Fibroblast of villous mesenchyme (primary cell): Measurements from ENCODE around the gene CCL19. TPM values are rescaled to one million over a fixed set of nuclear protein-coding genes. Genes with fewer than 3 reads are reported as not detected.

ENCODE experiments used
- DNase-seq: peaks from one replicate; pipeline ENCODE4 v3.0.0-alpha.2; 2010; ENCODE audit warnings: low read depth
- H3K4me3 ChIP-seq: 2 replicates; pipeline ENCODE4 v1.5.1; 2011; ENCODE audit warnings: low read depth, mild to moderate bottlenecking, low read length
- total RNA-seq: library from RNA; depleted of rRNA; stranded (reverse); fragments of >200 nt; gene quantifications from 2 replicates; pipeline ENCODE4 v1.2.3, GENCODE V29; 2012
- TF ChIP-seq, protein P1 (sequence below): IDR thresholded peaks from 2 replicates; pipeline ENCODE4 v1.5.1; 2012; ENCODE audit warnings: low read depth, mild to moderate bottlenecking, low read length; ENCODE audit not compliant: insufficient read depth

Gene CCL19
- total RNA-seq, 1 donor, result not detected

DNA sequence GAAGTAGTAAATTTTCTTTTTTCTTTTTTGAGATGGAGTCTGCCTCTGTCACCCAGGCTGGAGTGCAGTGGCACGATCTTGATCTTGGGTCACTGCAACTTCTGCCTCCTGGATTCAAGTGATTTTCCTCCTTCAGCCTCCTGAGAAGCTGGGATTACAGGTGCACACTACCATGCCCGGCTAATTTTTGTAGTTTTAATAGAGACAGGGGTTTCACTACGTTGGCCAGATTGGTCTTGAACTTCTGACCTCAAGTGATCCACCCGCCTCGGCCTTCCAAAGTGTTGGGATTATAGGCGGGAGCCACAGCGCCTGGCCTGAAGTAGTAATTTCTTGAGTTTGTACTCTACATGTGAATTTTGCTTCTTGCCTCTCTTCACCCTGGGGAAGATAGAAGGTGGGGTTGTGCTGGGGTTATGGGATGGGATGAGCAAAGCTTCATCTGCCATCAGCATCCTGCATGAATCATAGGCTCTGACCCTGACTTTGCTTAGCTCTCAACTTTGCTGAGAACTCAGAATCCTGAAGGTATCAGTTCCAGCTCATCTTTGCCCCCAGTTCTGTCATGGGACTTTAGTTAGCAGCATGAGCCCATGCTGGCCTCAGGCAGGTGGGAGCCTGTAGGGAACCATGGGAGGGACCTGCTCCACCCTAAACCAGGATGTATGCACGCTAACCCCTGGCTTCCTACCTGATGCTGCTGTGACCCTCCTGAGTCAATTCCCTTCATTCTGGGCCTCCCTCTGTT, 28.1 kb upstream of the CCL19 start:
- TF ChIP-seq, protein P1, sequence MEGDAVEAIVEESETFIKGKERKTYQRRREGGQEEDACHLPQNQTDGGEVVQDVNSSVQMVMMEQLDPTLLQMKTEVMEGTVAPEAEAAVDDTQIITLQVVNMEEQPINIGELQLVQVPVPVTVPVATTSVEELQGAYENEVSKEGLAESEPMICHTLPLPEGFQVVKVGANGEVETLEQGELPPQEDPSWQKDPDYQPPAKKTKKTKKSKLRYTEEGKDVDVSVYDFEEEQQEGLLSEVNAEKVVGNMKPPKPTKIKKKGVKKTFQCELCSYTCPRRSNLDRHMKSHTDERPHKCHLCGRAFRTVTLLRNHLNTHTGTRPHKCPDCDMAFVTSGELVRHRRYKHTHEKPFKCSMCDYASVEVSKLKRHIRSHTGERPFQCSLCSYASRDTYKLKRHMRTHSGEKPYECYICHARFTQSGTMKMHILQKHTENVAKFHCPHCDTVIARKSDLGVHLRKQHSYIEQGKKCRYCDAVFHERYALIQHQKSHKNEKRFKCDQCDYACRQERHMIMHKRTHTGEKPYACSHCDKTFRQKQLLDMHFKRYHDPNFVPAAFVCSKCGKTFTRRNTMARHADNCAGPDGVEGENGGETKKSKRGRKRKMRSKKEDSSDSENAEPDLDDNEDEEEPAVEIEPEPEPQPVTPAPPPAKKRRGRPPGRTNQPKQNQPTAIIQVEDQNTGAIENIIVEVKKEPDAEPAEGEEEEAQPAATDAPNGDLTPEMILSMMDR, result no peak
- H3K4me3 ChIP-seq, result no peak overlapping the region
- DNase-seq, result no peak

DNA sequence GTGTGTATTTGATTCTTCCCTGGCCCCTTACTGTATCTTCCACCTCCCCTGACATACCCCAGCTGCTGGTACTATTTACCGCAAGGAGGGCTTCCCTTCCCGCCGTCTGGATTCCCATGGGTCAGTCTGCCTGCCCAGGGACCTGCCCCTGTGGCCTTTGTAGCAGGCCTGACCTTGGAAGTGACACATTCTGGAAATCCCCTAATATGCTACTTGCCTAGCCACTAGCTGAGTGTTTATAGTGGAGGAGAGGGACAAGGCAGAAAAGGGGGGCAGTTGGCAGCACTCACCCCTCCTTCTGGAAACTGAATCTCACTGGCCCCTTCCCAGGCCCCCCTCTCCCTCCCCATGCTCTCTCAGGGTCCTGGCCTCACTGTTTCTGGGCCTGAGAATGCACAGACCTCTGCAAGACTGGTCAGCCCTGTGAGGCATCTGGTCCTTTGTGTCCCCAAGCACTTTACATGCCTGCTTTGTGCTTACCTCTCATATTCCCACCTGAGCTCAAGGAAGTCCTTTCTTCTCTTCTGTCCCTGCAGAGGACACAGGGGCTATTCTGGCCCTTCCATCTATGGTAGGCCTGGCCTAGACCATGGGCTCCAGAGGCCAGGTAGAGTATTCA, 27.0 kb upstream of the CCL19 start:
- TF ChIP-seq, protein P1, result no peak
- peak; percentile 2 for DNase-seq
- H3K4me3 ChIP-seq, result no peak overlapping the region

DNA sequence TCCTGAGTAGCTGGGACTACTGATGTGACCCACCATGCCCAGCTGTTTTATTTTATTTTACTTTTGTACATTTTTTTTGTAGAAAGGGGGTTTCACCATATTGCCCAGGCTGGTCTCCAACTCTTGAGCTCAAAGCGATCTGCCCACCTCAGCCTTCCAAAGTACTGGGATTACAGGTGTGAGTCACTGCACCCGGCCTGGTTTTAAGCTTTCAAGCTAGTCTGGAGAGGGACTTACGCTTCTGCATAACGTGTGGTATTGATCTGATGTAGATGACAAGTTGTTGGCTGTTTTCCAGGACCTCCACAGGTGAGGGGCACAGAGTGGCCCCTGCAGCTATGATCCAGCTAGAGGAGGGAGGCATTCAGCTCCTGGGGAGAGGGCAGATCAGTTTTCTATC, 25.6 kb upstream of the CCL19 start:
- TF ChIP-seq, protein P1, result no peak
- no peak for DNase-seq
- no peak overlapping the region for H3K4me3 ChIP-seq

DNA sequence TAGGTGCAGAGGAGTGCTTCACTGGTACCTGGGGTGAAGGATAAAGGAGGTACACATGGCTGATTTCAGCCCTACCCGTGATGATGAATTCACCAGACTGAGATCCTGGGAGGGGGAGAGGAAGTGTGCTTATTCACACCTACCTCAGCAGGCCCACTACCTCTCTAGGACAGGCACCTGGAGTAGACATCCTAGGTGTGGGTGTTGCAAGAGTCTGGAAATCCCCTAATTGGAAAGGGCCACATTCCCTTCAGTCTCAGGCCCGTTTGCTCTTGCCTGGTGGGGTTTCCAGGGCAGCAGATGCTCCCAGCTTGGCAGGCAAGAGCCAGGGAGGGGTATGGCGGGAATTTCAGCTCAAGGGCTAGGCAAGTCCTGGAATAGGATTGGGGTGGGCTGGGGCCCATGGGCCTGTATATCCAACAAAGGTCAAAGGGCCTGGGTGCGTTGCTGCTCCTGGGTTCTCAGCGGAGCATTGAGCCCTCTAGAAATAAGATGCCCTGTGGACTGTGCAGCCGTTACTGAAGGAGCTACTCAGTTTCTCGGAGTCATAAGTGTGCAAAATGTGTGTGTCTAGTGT, 24.7 kb upstream of the CCL19 start:
- DNase-seq, result no peak
- TF ChIP-seq, protein P1, result no peak
- no peak overlapping the region for H3K4me3 ChIP-seq

DNA sequence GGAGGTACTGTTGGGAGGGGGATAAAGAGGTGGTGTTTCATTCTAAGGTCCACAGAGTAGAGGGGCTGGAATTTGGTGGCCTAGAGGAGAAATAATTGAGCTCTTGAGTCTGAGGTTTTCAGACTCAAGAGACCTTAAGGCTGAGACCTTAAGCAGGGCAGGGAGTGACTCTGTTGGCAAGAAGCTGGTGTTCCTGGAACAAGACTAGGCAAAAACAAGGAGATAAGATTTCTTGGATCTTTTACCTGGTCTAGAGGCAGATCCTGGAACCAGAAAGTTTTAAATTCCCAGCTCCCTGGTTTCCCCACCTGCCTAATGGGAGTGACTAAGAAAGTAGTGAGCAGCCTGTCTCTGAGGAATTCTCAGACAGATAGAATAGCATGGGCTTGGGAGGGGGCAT, 22.9 kb upstream of the CCL19 start:
- DNase-seq, result no peak
- TF ChIP-seq, protein P1, result no peak
- no peak overlapping the region for H3K4me3 ChIP-seq

DNA sequence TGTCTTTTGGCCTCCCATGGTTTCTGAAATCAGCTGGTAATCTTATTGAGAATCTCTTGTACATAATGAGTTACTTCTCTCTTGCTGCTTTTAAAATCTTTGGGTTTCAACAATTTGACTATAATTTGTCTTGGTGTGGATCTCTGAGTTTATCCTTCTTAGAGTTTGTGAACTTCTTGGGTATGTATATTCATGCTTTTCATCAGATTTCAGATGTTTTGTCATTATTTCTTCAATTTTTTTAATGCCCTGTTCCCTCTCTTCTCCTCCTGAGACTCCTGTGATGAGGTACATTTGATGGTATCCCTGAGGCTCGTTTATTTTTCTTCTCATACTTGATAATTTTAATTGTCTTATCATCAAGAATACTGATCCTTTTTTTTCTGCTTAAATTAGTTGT, 21.1 kb upstream of the CCL19 start:
- no peak for DNase-seq
- H3K4me3 ChIP-seq, result no peak overlapping the region
- TF ChIP-seq, protein P1, result no peak
